Uterus (tissue), 2 donors: ENCODE measurements around the gene CLDN24.

ENCODE experiments used
- CTCF ChIP-seq, 4 experiments: fragments of 200-600 bp in 2 of 4; fragments of 450-650 bp in 2 of 4; sonication (generic) in 2 of 4; IDR thresholded peaks; one replicate each; pipeline ENCODE4 v1.5.1; 2016 to 2019; ENCODE audit warnings: antibody characterized with exemption in 4 of 4, mild to moderate bottlenecking in 2 of 4, moderate library complexity in 1 of 4
- POLR2A ChIP-seq, 2 donors: fragments of 450-650 bp; IDR thresholded peaks; one replicate each; pipeline ENCODE4 v1.6.1; 2016; ENCODE audit warnings: antibody characterized with exemption in 2 of 2, mild to moderate bottlenecking in 1 of 2, moderate library complexity in 1 of 2

- TF ChIP-seq CTCF (IDR thresholded peaks at IDR 0.05) = no peak
- no peak for TF ChIP-seq POLR2A (IDR thresholded peaks at IDR 0.05)
These were observed 7.9 kb upstream of the CLDN24 start for GRCh38 chr4:183329954-183330742.
